Measurements from ENCODE around the gene CDC25C.

Gene CDC25C

DNA sequence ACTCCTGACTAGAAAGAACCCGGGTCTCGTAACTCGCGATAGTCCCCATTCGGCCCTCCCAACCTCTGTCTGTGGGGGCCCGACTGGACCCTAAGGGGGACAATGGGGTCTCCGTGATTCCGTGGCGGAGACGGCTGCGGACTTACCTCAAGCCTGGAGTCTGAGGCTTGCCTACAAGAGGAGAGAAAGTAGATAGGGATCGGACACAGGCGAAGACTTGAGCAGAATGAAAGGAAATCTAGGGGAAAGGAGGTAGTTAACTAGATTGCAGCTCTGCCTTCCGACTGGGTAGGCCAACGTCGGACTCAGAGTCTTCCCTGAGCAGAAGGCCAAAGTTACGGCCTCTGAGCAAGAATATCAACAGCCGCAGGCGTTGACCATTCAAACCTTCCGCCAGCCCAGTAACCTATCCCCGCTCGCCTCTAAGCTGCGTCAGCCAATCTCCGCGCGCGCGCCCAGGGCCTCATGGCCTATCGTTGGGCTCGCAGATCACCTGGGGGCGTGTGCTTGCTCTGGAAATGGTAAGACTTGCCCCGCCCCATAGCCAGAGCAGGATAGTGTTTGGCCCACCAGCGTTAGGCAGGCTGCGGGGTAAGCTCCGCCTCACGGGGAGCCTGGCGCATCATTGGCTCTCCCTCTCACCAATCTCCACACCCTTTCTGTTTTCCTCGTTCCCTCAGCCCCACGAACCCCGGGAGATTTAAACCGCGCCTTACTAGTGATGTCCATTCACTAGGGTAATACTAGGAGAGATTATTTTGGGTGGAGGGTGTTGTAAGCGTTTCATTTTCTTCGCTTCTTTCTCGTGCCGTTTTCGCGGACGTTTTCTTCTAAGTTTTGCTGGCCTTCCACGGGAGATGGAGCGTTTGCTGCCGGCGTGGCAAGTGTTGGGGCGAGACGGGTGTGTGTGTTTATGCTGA is at the start of gene CDC25C:
TSS of gene CDC25C (minus strand) at position 356 of the 920 bp plus-strand sequence. CDS start 624 bp downstream, outside the sequence.
- TF ChIP-seq CTCF (IDR thresholded peaks at IDR 0.05; ENCODE audit: insufficient read depth, low read depth, low read length, missing control alignments) = no peak
- peak; percentile 100 for DNase-seq (ENCODE audit: low read depth)
- peak within 1 kb of the TSS; percentile 72 for H3K4me3 ChIP-seq (ENCODE audit: low read length)

GRCh38 chr5:138372653-138373052 is 41.0 kb upstream of the CDC25C start:
- no peak for TF ChIP-seq CTCF (IDR thresholded peaks at IDR 0.05; ENCODE audit: insufficient read depth, low read depth, low read length, missing control alignments)
- DNase-seq (ENCODE audit: low read depth) = no peak
- no peak overlapping the region for H3K4me3 ChIP-seq (ENCODE audit: low read length)

GRCh38 chr5:138372225-138372624 is 40.6 kb upstream of the CDC25C start:
- TF ChIP-seq CTCF (IDR thresholded peaks at IDR 0.05; ENCODE audit: insufficient read depth, low read depth, low read length, missing control alignments) = no peak
- no peak overlapping the region for H3K4me3 ChIP-seq (ENCODE audit: low read length)
- DNase-seq (ENCODE audit: low read depth) = no peak

- H3K4me3 ChIP-seq (ENCODE audit: low read length) = no peak overlapping the region
- peak; percentile 11 for DNase-seq (ENCODE audit: low read depth)
- no peak for TF ChIP-seq CTCF (IDR thresholded peaks at IDR 0.05; ENCODE audit: insufficient read depth, low read depth, low read length, missing control alignments)
Measured at GRCh38 chr5:138371454-138371853, 39.9 kb upstream of the CDC25C start.

- no peak overlapping the region for H3K4me3 ChIP-seq (ENCODE audit: low read length)
- no peak for TF ChIP-seq CTCF (IDR thresholded peaks at IDR 0.05; ENCODE audit: insufficient read depth, low read depth, low read length, missing control alignments)
- DNase-seq (ENCODE audit: low read depth) = no peak
Measured at GRCh38 chr5:138370537-138370936, 38.9 kb upstream of the CDC25C start.

- TF ChIP-seq CTCF (IDR thresholded peaks at IDR 0.05; ENCODE audit: insufficient read depth, low read depth, low read length, missing control alignments) = no peak
- H3K4me3 ChIP-seq (ENCODE audit: low read length) = no peak overlapping the region
- DNase-seq (ENCODE audit: low read depth) = peak; percentile 14
Measured at GRCh38 chr5:138369706-138370105, 38.1 kb upstream of the CDC25C start.

Measured in epithelial cell of esophagus (primary cell).